ENCODE results near the gene CBR3.

DNA sequence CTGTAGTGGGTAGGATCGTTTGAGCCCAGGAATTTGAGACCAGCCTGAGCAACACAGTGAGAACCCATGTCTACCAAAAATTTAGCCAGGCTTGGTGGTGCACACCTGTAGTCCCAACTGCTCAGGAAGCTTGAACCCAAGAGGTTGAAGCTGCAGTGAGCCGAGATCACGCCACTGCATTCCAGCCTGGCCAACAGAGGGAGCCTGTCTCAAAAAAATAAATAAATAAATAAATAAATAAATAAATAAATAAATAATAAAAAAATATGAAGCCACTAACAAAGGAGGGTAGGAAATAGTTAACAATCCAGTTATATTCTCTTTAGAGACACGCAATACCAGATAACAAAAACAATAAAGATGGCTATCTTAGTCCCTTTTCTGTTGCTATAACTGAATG is 11.9 kb upstream of the CBR3 start:
- TF ChIP-seq POLR2A (IDR thresholded peaks at IDR 0.05; ENCODE audit: low read depth, low read length): no peak
- TF ChIP-seq, protein P1, sequence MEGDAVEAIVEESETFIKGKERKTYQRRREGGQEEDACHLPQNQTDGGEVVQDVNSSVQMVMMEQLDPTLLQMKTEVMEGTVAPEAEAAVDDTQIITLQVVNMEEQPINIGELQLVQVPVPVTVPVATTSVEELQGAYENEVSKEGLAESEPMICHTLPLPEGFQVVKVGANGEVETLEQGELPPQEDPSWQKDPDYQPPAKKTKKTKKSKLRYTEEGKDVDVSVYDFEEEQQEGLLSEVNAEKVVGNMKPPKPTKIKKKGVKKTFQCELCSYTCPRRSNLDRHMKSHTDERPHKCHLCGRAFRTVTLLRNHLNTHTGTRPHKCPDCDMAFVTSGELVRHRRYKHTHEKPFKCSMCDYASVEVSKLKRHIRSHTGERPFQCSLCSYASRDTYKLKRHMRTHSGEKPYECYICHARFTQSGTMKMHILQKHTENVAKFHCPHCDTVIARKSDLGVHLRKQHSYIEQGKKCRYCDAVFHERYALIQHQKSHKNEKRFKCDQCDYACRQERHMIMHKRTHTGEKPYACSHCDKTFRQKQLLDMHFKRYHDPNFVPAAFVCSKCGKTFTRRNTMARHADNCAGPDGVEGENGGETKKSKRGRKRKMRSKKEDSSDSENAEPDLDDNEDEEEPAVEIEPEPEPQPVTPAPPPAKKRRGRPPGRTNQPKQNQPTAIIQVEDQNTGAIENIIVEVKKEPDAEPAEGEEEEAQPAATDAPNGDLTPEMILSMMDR (conservative IDR thresholded peaks at IDR 0.05; ENCODE audit: low read depth, low read length): no peak
- TF ChIP-seq CHD1 (IDR thresholded peaks at IDR 0.05; ENCODE audit: low read depth, low read length): no peak
- no peak for TF ChIP-seq CEBPB (IDR thresholded peaks at IDR 0.05; ENCODE audit: low read depth, low read length)
- TF ChIP-seq MXI1 (IDR thresholded peaks at IDR 0.05; ENCODE audit: borderline replicate concordance, low read depth, low read length): no peak
- TF ChIP-seq BHLHE40 (IDR thresholded peaks at IDR 0.05; ENCODE audit: low read depth, low read length): no peak
- no peak for TF ChIP-seq RFX5 (IDR thresholded peaks at IDR 0.05; ENCODE audit: low read depth, low read length)
- no peak for TF ChIP-seq RAD21 (IDR thresholded peaks at IDR 0.05; ENCODE audit: low read length)
- TF ChIP-seq, protein P2, sequence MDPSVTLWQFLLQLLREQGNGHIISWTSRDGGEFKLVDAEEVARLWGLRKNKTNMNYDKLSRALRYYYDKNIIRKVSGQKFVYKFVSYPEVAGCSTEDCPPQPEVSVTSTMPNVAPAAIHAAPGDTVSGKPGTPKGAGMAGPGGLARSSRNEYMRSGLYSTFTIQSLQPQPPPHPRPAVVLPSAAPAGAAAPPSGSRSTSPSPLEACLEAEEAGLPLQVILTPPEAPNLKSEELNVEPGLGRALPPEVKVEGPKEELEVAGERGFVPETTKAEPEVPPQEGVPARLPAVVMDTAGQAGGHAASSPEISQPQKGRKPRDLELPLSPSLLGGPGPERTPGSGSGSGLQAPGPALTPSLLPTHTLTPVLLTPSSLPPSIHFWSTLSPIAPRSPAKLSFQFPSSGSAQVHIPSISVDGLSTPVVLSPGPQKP (IDR thresholded peaks at IDR 0.05; ENCODE audit: borderline replicate concordance, low read depth, low read length): no peak
- TF ChIP-seq MAFK (IDR thresholded peaks at IDR 0.05; ENCODE audit: low read depth, low read length): no peak
- no peak for TF ChIP-seq SMC3 (IDR thresholded peaks at IDR 0.05; ENCODE audit: low read depth, low read length)
- no peak for TF ChIP-seq RCOR1 (IDR thresholded peaks at IDR 0.05; ENCODE audit: insufficient replicate concordance, low read length)
- TF ChIP-seq, protein P3, sequence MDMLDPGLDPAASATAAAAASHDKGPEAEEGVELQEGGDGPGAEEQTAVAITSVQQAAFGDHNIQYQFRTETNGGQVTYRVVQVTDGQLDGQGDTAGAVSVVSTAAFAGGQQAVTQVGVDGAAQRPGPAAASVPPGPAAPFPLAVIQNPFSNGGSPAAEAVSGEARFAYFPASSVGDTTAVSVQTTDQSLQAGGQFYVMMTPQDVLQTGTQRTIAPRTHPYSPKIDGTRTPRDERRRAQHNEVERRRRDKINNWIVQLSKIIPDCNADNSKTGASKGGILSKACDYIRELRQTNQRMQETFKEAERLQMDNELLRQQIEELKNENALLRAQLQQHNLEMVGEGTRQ (IDR thresholded peaks at IDR 0.05; ENCODE audit: low read depth, low read length): no peak
- no peak for TF ChIP-seq MAZ (IDR thresholded peaks at IDR 0.05; ENCODE audit: borderline replicate concordance, low read depth, low read length)
